Activated CD8-positive, alpha-beta memory T cell treated with anti-CD3 and anti-CD28 coated beads for 1 hour (primary cell): ENCODE data around the gene RTL10.

Experiments
- DNase-seq, 2 donors: peaks; one replicate each; pipeline ENCODE4 v3.0.0-alpha.2; 2020; ENCODE audit warnings: low read depth in 1 of 2; ENCODE audit errors: extremely low read depth in 1 of 2

RTL10 gene

DNA sequence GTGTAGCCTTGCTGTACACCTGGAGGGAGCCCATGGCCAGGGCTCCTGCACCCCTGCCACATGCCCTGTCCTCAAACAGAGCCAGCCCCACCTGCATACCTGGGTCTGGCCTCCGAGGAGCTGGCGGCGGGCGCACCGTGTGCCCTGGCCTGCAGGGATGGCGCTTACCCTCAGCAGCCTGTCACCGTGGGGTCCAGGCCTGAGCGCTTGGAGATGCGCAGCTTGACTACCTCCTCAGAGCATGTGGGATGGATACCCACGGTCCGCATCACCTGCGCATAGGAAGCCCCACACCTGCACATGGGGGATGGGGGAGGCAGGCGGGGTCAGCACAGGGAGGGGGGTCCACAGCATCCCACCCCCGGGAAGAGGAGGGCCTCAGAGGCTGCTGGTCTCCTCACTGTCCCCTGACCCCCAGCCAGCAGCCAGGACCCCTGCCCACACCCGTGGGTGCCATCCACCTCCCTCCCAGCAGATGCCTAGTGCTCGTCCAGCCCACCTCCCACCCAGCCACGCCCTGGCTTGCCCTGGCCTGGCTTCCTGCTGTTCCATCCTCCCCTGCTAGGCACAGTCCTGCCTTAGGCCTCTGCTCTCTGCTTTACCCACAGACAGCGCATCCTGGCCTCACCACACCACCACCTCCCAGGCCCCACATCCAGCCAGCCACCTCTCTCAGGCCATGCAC is 22.4 kb upstream of the RTL10 start:
- no peak for DNase-seq

DNA sequence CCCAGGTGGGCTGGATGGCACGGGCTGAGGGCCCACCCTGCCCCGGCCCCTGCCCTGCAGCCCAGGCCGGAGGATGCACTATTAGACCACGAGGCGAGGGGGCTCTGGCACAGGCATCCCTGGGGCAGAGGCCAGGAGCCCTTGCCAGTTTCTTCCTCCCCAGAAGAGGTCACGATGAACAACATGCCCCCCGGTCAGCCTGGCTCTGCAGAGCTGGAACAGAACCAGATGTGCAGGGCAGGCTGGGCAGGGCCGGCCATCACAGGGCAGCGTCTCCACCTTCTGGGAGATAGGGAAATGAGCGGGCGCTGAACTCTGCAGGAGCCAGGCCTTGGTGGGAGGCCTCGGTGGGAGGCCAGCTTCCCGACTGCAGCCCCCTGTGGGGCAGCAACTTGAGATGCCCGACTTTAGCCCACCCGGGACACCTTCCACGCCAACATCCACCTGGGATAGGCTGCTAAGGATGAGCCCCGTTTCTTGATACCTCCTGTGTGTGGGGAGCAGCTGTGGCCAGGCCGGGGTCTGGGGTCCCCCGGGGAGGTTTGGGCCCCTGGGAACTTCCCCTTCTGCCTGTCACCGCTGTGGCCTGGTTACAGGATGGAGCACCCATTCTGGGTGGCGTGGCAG is 21.8 kb upstream of the RTL10 start:
- no peak for DNase-seq

DNA sequence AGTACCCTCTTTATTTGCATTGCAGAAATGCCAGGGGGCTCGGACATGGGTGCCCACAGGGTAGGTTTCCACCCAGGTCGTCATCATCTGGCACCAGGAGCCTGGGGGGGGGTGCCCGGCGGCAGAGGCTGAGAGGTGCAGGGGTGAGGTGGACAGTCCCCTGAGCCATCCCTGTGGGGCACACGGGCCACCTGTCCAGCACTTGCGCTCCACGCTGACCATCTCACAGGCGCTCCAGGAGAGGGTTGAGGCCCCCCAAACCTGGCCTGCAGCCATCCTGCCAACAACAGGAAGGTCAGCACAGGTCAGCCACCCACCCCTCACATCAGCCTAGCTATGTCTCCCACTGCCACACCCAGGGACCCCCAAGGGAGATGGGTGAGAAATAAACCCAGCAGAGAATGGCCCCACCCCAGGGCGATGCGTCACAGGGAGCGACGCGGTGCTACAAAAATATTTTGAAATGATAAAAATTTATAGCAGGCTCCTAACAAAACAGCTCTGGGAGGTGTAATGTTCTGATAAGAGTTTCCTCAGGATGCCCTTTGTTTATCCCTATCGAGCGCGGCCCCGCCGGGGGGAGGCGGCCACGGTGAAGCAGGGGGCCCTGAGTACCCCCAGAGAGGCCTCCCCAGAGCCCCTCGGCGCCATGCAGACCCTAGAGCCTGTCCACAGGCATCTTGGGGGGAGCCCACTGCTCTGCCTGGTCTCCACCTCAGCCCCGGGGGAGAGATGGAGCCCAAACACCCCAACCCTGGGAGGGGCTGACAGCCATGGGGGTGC is 21.0 kb upstream of the RTL10 start:
- DNase-seq = no peak

DNA sequence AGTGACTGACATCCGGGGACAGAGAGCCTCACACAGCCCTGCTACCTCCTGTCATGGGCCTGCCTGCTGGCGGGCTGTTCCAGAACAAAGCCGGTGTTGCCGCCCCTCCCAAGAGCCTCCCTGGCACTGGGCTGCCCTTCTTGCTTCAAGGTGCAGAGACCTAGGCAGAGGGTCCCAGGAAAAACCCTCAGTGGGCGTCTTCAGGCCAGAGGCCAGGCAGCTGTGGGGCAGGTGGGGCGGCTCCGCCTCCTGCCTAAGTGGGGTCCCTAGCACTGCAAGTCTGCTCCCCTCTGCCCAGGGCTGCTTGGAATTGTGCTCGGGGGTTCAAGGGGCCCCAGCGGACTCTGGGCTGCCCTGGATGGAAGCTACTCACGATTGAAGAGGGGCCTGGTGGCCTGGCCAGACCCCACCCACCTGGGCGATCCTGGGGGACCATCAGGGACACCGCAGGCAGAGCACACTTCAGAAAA is 20.4 kb upstream of the RTL10 start:
- no peak for DNase-seq

DNA sequence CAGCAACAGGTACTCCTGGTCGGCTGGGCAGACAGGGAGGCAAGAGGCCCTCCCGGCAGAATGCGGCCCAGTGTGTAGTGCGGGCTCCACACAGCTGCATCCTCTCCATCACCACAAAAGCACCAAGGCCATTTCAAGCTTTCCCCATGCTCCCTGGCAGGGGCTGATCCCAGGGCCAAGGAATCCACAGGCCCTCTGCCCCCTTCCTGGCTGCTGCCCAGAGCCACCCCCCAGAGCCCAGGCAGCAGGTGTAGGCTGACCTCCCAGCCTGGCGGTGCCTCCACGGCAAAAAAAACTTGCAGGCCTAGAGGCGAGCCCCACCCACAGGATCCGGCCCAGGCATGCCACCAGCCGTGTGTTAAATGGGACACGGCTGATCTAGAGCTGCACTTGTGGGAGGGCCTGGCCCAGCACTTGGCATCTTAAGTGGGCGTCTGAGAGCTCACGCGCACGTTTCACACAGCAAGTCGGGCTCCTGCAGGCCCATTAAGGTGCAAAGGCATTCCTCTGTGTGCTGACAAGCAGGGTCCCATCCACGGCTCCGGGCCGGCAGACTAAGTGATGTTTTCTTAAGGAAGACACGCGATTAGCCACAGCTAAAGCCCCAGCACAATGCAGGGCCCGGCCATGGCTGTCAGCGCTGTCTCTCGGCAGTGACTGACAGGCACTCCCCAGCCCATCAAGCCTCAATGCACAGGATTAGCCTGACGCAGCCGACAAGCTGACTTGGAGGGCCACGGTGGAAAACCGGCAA is 19.8 kb upstream of the RTL10 start:
- DNase-seq = no peak

DNA sequence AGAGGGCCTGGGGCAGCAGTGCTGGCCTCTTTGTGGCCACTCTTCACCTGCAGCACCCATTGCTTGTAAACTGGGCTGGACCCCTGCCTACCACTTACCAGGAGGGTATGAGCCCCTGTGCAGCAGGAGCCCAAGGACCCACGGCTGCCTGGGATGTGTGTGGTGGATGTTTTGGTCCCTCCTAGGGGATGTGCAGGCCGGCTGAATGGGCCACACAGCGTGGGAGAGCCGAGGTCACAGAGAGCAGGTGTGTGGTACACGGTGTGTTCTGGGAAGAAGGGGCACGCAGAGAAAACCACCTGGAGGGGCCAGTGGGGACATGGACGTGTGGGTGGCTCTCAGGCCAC is 19.3 kb upstream of the RTL10 start:
- no peak for DNase-seq

DNA sequence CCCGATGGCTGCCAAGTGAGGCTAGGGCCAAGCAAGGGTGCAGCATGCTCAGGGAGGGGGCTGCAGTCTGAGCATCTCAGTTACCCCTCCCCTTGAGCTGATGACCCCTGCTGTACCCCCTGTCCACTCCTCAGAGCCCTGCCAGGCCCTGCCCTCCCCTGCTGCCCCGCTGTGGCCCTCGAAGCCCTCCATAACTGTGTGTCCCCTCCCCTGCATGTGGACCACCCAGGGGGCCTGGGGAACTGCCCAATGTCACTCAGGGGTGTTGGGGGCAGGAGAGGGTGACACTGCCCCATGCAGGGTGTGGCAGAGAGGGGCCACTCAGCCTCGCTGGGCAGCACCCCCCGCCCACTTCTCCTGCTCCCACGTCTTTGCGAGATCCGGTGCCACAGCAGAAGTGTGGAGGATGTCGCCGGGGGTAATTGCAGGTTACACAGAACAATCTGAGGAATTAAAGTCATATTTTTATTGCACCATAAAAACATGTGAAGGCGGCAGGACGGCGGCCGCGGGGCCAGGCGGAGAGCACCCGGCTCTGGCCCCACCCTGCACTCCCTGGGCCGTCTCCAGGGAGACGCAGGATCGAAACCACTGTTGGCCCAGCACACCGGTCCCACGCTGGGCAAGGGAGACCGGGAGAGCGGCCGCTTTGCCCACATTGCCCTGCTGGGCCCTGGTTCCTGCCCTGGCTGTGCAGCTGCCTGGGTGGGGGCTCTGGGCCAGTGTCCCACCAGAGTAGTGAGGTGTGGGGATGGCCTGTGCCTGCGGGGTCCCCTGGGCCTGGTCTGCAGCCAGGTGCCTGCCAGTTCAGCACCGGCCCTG is 18.7 kb upstream of the RTL10 start:
- DNase-seq = no peak

DNA sequence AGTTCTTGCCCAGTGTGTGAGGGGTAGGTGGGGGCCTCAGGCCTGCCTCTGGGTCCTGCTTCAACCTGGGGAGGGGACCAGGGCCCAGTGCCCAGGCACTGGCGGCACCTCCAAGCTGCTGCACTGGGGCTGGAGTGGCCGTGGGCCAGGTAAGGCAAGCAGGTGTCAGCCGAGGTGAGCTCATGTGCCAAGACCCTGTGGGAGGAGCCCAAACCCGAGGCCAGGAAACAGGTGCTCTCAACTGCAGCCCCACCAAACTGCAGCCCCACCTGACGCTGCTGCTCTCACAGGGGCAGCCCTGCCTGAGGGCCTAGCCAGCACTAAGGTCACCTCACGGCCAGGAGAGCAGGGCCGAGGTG is 18.1 kb upstream of the RTL10 start:
- DNase-seq = no peak

DNA sequence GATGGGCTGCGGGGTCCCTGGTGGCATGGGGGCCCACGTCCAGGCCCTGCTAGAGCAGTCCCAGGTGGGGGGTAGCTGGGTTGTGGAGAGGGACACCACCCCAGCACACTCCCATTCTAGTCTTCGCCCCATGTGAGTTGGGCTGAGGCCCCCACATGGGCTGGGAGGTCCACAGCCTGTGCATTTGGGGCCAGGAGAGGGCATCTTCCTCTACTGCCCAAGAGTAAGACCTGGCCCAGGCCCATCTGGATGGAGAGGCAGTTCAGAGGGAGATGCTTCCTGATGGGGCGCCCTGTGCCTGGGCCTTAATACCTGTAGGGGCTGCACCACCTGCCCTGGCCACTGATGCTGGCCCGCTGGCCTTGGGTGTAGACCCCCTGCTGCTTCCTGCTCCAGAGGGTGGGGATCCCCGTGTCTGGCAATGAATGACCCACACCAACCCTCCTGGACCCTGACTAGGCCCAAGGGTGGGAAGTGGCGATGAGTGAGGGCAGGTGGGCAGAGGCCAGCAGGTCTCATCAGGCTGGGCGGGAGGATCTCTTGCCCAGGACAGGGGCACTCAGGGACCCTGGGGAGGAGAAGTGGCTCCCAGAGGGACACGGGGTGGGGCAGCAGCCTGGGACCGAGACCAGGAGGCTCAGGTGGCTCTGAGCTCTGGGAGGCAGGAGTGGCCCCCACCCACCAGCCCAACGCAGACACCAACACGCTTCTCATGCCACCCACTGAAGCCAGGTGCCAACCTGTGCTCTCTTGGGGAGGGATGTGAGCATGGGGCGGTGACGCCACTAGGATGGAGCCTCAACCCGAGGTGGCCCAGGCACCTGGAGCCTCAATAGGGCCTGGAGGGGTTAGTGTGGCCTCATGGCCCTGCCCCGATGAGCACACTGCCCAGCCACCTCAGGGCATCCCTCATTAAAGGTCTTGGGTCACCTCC is 17.4 kb upstream of the RTL10 start:
- no peak for DNase-seq

DNA sequence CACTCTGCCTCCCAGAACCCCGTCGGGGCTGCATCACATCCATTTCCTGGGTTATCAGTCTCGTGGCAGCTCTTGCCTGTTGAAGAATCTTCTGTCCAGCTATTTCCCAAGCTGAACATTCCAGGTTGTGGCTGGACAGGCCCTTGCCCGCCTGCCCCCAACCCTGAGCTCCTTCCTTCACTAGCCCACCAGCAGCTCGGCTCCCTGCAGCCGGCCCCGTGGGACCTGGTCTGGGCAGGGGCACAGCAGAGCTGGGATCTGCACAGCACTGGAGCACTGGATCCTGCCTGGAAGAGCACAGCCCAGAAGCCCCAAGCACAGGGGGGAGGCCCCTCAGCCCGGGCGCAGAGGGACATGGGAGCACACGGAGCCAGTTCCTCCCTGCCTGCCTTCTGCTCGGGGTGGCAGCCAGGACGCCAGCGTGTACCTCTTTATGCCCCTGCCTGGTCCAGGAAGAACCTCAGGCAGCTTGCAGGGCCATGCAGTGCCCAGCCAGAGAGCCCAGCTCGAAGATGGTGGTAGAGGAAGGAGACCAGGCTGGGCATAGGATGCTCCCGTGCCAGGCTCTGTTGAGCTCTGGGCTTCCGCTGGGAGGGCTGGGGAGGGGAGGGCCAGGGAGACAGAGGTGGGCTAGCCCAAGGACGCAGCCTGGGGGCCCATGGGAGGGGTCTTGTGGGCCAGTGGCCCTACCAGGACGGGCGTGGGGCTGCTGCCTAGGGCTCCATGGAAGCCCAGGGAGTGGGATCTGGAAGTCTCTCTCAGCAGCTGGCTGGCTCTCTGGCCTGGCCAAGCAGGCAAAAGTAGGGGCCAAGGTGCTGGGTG is 16.6 kb upstream of the RTL10 start:
- DNase-seq = no peak

DNA sequence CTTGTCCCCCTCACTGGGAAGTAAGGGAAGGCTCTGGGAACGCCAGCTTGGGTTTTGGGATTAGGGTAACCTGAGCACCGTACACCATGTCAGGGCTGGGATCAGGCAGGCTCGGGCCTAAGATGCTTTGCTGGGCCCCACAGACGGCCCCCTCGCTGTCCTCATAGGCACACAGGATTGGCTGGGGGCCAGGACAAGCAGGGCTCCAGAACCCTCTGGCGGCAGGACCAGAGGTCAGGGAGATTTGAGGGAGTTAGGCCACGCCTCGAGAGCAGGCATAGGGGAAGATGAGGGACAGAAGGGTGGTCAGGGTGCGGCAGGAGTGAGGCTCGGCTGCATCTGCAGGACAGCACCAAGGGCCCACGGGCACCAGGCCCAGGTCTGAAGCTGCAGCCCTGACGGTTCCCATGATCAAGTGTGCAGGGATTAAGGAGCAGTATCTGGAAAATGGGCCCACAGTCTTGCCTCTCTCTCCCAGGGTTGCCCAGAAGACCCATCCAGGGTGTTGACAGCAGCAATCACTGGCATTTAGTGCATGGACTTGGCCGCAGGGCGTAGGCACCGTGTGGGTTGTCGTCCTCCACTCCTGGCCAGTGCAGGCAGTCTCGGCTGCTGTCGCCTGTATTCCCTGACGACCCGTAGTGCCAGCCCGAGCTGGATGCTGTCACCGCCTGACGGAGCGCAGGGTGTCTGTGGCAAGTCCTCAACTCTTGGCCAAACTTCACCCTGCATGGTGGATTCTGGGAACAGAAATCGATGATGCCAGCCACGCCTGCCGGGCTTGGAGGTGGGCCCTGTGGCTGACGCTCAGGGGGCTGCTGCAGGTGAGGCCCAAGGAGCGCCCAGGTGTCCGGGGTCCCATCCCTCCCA is 15.7 kb upstream of the RTL10 start:
- DNase-seq = no peak

DNA sequence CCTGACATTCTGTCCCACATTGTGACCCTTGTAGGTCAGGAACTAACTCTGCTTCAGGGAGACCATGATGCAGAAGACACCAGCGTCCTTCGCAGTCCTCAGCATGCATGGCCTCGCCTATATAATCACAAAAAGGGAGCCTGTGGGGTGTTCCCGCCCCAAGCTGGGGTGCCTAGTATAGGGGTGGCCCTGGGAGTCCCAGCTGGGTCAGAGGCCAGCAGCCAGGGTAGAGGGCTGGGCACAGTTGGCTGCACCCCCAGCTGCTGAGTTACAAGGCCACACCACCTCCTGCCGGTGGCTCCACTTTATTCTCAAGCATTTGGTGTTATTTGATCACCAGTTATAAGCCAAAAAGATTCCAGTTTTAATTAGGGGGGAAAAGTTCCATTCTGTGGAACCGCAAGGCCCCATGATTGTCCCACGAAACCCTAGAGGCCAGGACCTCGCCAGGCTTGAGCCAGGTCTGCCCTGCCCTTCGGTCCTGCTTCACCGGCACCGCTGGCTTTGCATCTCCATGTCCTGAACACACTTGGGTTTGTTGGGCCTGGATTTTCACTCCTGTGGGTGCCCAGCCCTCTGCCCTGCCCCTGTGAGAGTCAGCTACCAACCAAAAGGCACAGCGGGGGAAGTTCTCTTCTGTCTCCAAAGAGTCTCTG is 15.0 kb upstream of the RTL10 start:
- DNase-seq = no peak

DNA sequence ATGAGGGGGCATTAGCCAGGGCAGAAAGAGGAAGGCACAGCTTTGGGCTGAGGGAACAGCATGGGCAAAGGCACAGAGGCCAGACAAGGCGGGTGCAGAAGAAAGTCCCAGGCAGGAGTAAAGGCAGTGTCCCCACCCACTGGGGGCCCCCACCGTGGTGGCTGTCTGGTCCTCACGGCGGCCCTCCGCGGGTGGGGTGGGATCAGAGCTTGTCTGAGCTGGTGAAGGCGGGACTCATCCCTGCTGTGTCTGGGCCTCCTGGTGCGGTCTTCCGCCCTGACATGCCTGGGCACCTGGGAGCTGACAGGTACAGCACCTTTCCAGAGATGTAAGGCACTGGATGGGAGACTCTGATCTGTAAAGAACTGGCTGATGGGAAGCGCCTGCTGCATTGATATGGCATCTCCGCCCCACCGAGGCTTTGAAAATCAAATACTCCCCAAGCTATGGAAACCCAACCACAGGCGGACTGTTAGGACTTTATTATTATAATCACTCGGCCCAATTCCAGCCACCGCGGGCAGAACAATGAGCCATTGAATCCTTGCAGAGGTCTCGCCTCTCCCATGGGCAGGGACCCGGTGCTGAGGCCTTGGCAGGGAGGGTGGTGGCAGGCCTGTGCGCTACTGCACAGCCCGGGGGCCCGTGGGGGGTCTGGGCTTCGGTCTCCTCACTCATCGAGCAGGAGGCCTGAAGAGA is 14.2 kb upstream of the RTL10 start:
- DNase-seq = no peak

DNA sequence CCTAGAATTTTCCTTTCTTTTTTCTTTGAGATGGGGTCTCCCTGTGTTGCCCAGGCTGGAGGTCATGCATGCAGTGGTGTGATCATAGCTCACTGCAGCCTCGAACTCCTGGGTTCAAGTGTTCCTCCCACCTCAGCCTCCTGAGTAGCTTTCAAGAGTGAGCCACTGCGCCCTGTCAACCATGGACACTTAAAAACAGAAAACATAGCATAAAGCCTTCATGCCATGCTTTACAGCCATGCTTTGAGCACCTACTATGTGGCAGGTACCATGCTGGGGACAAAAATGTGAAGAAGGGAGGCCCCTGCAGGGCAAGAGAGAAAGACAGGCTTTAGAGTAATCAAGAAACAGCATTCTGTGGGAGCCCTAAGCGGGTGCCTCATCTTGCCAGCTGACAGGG is 13.7 kb upstream of the RTL10 start:
- no peak for DNase-seq

DNA sequence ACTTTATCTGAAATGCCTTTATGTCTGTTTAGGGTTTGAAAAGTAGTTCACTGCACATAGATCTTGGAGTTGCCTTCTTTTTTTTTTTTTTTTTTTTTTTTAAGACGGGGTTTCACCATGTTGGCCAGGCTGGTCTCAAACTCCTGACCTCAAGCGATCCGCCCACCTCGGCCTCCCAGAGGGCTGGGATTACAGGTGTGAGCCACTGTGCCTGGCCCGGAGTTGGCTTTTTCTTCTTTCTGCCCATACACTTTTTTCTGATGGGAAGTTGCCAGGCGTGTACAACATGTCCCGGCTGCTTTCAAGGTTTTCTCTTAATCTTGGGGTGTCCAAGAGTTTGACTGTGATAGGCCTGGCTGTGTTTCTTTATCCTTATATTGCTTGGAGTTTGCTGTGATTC is 12.9 kb upstream of the RTL10 start:
- DNase-seq = no peak

DNA sequence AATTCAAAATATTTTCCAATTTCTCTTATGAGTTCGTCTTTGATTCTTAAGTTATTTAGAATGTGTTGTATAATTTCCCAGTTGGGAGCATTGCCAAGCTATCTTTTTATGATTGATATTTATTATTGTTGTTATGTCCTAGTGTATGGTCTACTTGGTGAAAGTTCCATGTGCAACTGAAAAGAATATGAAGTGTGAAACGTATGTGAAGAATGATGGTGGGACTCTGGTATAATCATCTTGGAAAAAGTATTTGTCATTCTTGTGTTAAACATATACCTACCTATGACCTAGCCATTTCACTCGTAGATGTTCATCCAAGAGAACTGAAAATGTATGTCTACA is 12.0 kb upstream of the RTL10 start:
- DNase-seq = no peak
